Parathyroid adenoma (tissue), 2 donors: ENCODE results near the gene FOXD4L6.
"Not testable (repeated sequence)": the region's sequence is repeated elsewhere in the genome, so short reads cannot be mapped to it uniquely, and the experiment has no call there.

Experiments used
- H2AFZ ChIP-seq: fragments of 300-600 bp; sonication (generic); one replicate; pipeline ENCODE4 v1.7.0; 2017; ENCODE audit warnings: antibody characterized with exemption, mild to moderate bottlenecking
- H3K27ac ChIP-seq: fragments of 300-600 bp; sonication (generic); one replicate; pipeline ENCODE4 v1.7.0; 2017
- H3K27me3 ChIP-seq: fragments of 300-600 bp; sonication (generic); one replicate; pipeline ENCODE4 v1.7.0; 2017; ENCODE audit warnings: low read length; ENCODE audit not compliant: control insufficient read depth, insufficient read depth
- H3K36me3 ChIP-seq: fragments of 300-600 bp; sonication (generic); one replicate; pipeline ENCODE4 v1.7.0; 2017; ENCODE audit warnings: low read length; ENCODE audit not compliant: control insufficient read depth, insufficient read depth
- H3K4me1 ChIP-seq: fragments of 300-600 bp; sonication (generic); one replicate; pipeline ENCODE4 v1.7.0; 2017; ENCODE audit warnings: control low read depth
- H3K4me2 ChIP-seq: fragments of 300-600 bp; sonication (generic); one replicate; pipeline ENCODE4 v1.7.0; 2017; ENCODE audit warnings: low read length
- H3K4me3 ChIP-seq: fragments of 300-600 bp; sonication (generic); one replicate; pipeline ENCODE4 v1.7.0; 2017; ENCODE audit warnings: low read depth, low read length
- H3K79me2 ChIP-seq: fragments of 300-600 bp; sonication (generic); one replicate; pipeline ENCODE4 v1.7.0; 2017; ENCODE audit warnings: control low read depth
- H3K9ac ChIP-seq: fragments of 300-600 bp; sonication (generic); one replicate; pipeline ENCODE4 v1.7.0; 2017; ENCODE audit warnings: mild to moderate bottlenecking
- H3K9me3 ChIP-seq: fragments of 300-600 bp; sonication (generic); one replicate; pipeline ENCODE4 v1.7.0; 2017; ENCODE audit warnings: low read length; ENCODE audit not compliant: control insufficient read depth
- donor health status: primary hyperparathyroidism.

Gene FOXD4L6

GRCh38 chr9:41128581-41128980 lies at the start of gene FOXD4L6:
TSS of gene FOXD4L6 (minus strand) at chr9:41128681. CDS start at chr9:41128383, 298 bp downstream.
- H3K4me2 ChIP-seq, H3K4me3 ChIP-seq, H3K27me3 ChIP-seq, H3K27ac ChIP-seq, H3K4me1 ChIP-seq, H2AFZ ChIP-seq, H3K9me3 ChIP-seq, H3K9ac ChIP-seq, H3K36me3 ChIP-seq, H3K79me2 ChIP-seq: not testable (repeated sequence)

GRCh38 chr9:41174994-41175393 lies 46.5 kb upstream of the FOXD4L6 start:
- not testable (repeated sequence) for H3K9me3 ChIP-seq, H3K36me3 ChIP-seq, H3K4me2 ChIP-seq, H3K79me2 ChIP-seq, H3K27ac ChIP-seq, H2AFZ ChIP-seq, H3K9ac ChIP-seq, H3K27me3 ChIP-seq, H3K4me3 ChIP-seq, H3K4me1 ChIP-seq

- not testable (repeated sequence) for H3K36me3 ChIP-seq, H3K9me3 ChIP-seq, H3K4me1 ChIP-seq, H3K9ac ChIP-seq, H3K27ac ChIP-seq, H3K27me3 ChIP-seq, H3K79me2 ChIP-seq, H3K4me3 ChIP-seq, H3K4me2 ChIP-seq, H2AFZ ChIP-seq
Observed at GRCh38 chr9:41150116-41150515, 21.6 kb upstream of the FOXD4L6 start.

- not testable (repeated sequence) for H3K9me3 ChIP-seq, H2AFZ ChIP-seq, H3K27me3 ChIP-seq, H3K79me2 ChIP-seq, H3K27ac ChIP-seq, H3K36me3 ChIP-seq, H3K9ac ChIP-seq, H3K4me1 ChIP-seq, H3K4me3 ChIP-seq, H3K4me2 ChIP-seq
Observed at GRCh38 chr9:41141878-41142277, 13.4 kb upstream of the FOXD4L6 start.

GRCh38 chr9:41126746-41127446 lies 1.6 kb downstream of the FOXD4L6 start:
- not testable (repeated sequence) for H3K4me3 ChIP-seq, H3K4me2 ChIP-seq, H3K79me2 ChIP-seq, H3K4me1 ChIP-seq, H3K27me3 ChIP-seq, H3K27ac ChIP-seq, H3K9me3 ChIP-seq, H3K36me3 ChIP-seq, H2AFZ ChIP-seq, H3K9ac ChIP-seq

- H3K27me3 ChIP-seq, H3K4me1 ChIP-seq, H3K4me2 ChIP-seq, H2AFZ ChIP-seq, H3K4me3 ChIP-seq, H3K36me3 ChIP-seq, H3K9me3 ChIP-seq, H3K79me2 ChIP-seq, H3K9ac ChIP-seq, H3K27ac ChIP-seq: not testable (repeated sequence)
Observed at GRCh38 chr9:41125936-41126335, 2.5 kb downstream of the FOXD4L6 start.

GRCh38 chr9:41125109-41125658 lies 3.3 kb downstream of the FOXD4L6 start:
- not testable (repeated sequence) for H3K4me2 ChIP-seq, H2AFZ ChIP-seq, H3K4me3 ChIP-seq, H3K9me3 ChIP-seq, H3K27ac ChIP-seq, H3K4me1 ChIP-seq, H3K36me3 ChIP-seq, H3K79me2 ChIP-seq, H3K27me3 ChIP-seq, H3K9ac ChIP-seq

GRCh38 chr9:41124250-41125108 lies 4.0 kb downstream of the FOXD4L6 start:
- H2AFZ ChIP-seq, H3K9me3 ChIP-seq, H3K79me2 ChIP-seq, H3K36me3 ChIP-seq, H3K4me2 ChIP-seq, H3K9ac ChIP-seq, H3K4me1 ChIP-seq, H3K27me3 ChIP-seq, H3K4me3 ChIP-seq, H3K27ac ChIP-seq: not testable (repeated sequence)

- not testable (repeated sequence) for H3K4me1 ChIP-seq, H3K4me2 ChIP-seq, H2AFZ ChIP-seq, H3K9me3 ChIP-seq, H3K36me3 ChIP-seq, H3K27ac ChIP-seq, H3K9ac ChIP-seq, H3K4me3 ChIP-seq, H3K79me2 ChIP-seq, H3K27me3 ChIP-seq
Observed at GRCh38 chr9:41123812-41124211, 4.7 kb downstream of the FOXD4L6 start.

- not testable (repeated sequence) for H3K27me3 ChIP-seq, H3K4me2 ChIP-seq, H2AFZ ChIP-seq, H3K4me3 ChIP-seq, H3K36me3 ChIP-seq, H3K4me1 ChIP-seq, H3K27ac ChIP-seq, H3K9me3 ChIP-seq, H3K9ac ChIP-seq, H3K79me2 ChIP-seq
Observed at GRCh38 chr9:41123396-41123795, 5.1 kb downstream of the FOXD4L6 start.

- H3K27ac ChIP-seq, H3K9me3 ChIP-seq, H2AFZ ChIP-seq: not testable (repeated sequence)
Observed at GRCh38 chr9:41120696-41121095, 7.8 kb downstream of the FOXD4L6 start.

More at GRCh38 chr9:41120696-41121095, 7.8 kb downstream of the FOXD4L6 start:
- H3K4me3 ChIP-seq, H3K4me1 ChIP-seq, H3K36me3 ChIP-seq, H3K9ac ChIP-seq, H3K79me2 ChIP-seq, H3K4me2 ChIP-seq, H3K27me3 ChIP-seq: not testable (repeated sequence)
